Peyer's patch (tissue), 4 donors: ENCODE data around the gene SLC26A1. TPM values are rescaled to one million over a fixed set of nuclear protein-coding genes. Genes with fewer than 3 reads are reported as not detected.

Experiments
- DNase-seq, 3 donors: peaks; one replicate each; pipeline ENCODE4 v3.0.0-alpha.2; 2017 to 2019
- H3K27ac ChIP-seq, 4 donors: fragments of 200-600 bp; sonication (generic); one replicate each; pipeline ENCODE4 v1.5.1; 2016 to 2019
- H3K27me3 ChIP-seq, 2 donors: fragments of 200-600 bp; sonication (generic); one replicate each; pipeline ENCODE4 v1.5.1; 2019
- H3K36me3 ChIP-seq, 3 donors: fragments of 200-600 bp; sonication (generic); one replicate each; pipeline ENCODE4 v1.5.1; 2016 to 2019
- H3K4me1 ChIP-seq, 4 donors: fragments of 200-600 bp; sonication (generic); one replicate each; pipeline ENCODE4 v1.5.1; 2016 to 2019
- H3K4me3 ChIP-seq, 4 donors: fragments of 200-600 bp; sonication (generic); 1 replicate in 3 of 4; 2 replicates in 1 of 4; pipeline ENCODE4 v1.5.1; 2016 to 2019; ENCODE audit warnings: mild to moderate bottlenecking in 1 of 4
- H3K9me3 ChIP-seq, 4 donors: fragments of 200-600 bp; sonication (generic); one replicate each; pipeline ENCODE4 v1.5.1; 2016 to 2019; ENCODE audit warnings: mild to moderate bottlenecking in 1 of 4
- POLR2A ChIP-seq, 2 donors: fragments of 450-650 bp; IDR thresholded peaks; one replicate each; pipeline ENCODE4 v1.5.1; 2017; ENCODE audit warnings: antibody characterized with exemption in 2 of 2, mild to moderate bottlenecking in 2 of 2, moderate library complexity in 2 of 2
- total RNA-seq, 4 donors: library from RNA; depleted of rRNA; stranded (reverse); fragments of >200 nt; gene quantifications; one replicate each; pipeline ENCODE4 v1.1.0, GENCODE V29; 2016
- TF ChIP-seq, protein P1 (sequence below), 6 experiments: fragments of 450-650 bp in 4 of 6; fragments of 200-600 bp in 2 of 6; sonication (generic) in 1 of 6; IDR thresholded peaks; one replicate each; pipeline ENCODE4 v1.5.1; 2017 to 2019; ENCODE audit warnings: antibody characterized with exemption in 6 of 6, mild to moderate bottlenecking in 3 of 6, moderate library complexity in 1 of 6

SLC26A1 gene
- total RNA-seq, 4 donors from 2014 or later = 0.83 to 35.7 (median 24.3) TPM

- H3K4me3 ChIP-seq = no peak overlapping the region
- H3K27ac ChIP-seq = no peak overlapping the region
- peaks cover 0 to 4% (median 0%) of the 10 kb centered on the region in 4 donors for H3K9me3 ChIP-seq
- no peak for DNase-seq
- H3K36me3 ChIP-seq = no peaks in the 10 kb centered on the region
- H3K27me3 ChIP-seq = no peaks in the 10 kb centered on the region
- TF ChIP-seq, protein P1, sequence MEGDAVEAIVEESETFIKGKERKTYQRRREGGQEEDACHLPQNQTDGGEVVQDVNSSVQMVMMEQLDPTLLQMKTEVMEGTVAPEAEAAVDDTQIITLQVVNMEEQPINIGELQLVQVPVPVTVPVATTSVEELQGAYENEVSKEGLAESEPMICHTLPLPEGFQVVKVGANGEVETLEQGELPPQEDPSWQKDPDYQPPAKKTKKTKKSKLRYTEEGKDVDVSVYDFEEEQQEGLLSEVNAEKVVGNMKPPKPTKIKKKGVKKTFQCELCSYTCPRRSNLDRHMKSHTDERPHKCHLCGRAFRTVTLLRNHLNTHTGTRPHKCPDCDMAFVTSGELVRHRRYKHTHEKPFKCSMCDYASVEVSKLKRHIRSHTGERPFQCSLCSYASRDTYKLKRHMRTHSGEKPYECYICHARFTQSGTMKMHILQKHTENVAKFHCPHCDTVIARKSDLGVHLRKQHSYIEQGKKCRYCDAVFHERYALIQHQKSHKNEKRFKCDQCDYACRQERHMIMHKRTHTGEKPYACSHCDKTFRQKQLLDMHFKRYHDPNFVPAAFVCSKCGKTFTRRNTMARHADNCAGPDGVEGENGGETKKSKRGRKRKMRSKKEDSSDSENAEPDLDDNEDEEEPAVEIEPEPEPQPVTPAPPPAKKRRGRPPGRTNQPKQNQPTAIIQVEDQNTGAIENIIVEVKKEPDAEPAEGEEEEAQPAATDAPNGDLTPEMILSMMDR (IDR thresholded peaks at IDR 0.05) = peak in 2 of 6 experiments; percentile 14 to 18
- no peak for TF ChIP-seq POLR2A (IDR thresholded peaks at IDR 0.05)
- H3K4me1 ChIP-seq = peaks cover 0 to 8% (median 0%) of the 10 kb centered on the region in 4 donors
Observed at GRCh38 chr4:1035510-1035909, 42.3 kb upstream of the SLC26A1 start.

DNA sequence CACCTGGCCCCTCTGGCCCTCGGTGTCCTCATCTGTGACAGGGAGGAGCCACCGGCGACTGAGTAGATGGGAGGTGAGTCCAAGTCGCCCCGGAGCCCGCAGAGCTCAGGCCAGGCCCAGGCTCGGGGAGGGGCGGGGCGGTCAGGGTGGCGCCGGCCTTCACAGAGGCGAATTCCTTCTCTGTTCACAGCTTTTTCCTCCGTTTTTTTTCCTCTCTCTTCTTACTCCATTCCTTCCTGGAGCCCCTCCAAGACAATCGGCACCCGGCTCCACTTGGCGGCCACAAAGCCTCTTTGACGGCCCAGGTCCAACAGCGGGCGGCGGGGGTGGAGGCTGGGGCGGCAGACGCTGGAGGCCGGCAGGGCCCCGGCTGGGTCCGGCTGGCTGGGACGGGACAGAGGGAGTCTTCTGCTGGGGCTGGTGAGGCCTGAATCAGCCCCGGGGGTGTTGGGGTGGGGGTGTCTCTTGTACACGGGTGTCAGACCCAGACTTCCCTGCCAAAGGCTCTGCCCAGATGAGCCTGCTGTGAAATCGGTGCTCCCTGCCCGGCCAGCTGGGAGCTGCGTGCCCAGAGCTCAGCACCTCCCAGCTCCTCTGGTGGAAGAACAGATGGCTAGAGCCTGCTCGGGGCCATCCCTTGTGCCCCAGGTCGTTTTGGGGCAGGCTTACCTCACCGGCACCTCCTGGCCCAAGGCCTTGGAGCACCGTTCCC, 40.8 kb upstream of the SLC26A1 start:
- no peak for TF ChIP-seq POLR2A (IDR thresholded peaks at IDR 0.05)
- TF ChIP-seq, protein P1 (IDR thresholded peaks at IDR 0.05) = no peak
- H3K4me1 ChIP-seq = no peaks in the 10 kb centered on the region
- H3K27ac ChIP-seq = no peak overlapping the region

DNA sequence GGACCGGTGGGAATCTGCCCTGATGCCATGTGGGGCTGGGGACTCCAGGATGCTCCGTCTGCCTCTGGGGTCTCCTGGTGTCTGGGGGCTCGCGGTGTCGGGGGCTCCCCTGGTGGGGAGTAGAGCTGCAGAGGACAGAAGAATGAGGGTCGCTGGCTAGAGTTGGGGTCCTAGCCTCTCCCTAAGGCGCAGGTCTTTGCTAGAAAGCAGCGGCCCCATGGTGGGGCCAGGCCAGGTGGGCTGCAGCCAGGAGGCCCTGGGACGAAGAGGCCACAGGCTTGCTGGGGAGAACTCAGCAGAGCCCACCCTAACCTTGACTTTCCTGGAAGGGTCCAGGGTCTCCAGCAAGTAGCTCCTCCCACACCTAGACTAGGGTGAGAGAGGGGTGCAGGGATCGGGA, 39.7 kb upstream of the SLC26A1 start:
- no peaks in the 10 kb centered on the region for H3K4me1 ChIP-seq
- DNase-seq = no peak
- H3K27ac ChIP-seq = no peak overlapping the region
- H3K4me3 ChIP-seq = no peak overlapping the region
- H3K27me3 ChIP-seq = no peaks in the 10 kb centered on the region
- TF ChIP-seq, protein P1 (IDR thresholded peaks at IDR 0.05) = no peak
- no peak for TF ChIP-seq POLR2A (IDR thresholded peaks at IDR 0.05)
- H3K9me3 ChIP-seq = peaks cover 0 to 4% (median 0%) of the 10 kb centered on the region in 4 donors
- H3K36me3 ChIP-seq = no peaks in the 10 kb centered on the region

More for the DNA sequence above, 40.8 kb upstream of the SLC26A1 start:
- Histone ChIP-seq H3K4me3 (no peak overlapping the region), H3K36me3 (no peaks in the 10 kb centered on the region), H3K27me3 (no peaks in the 10 kb centered on the region), H3K9me3 (peaks cover 0 to 4% (median 0%) of the 10 kb centered on the region in 4 donors)
- DNase-seq = no peak

GRCh38 chr4:1031956-1032795, 39.0 kb upstream of the SLC26A1 start:
- no peak for DNase-seq
- Histone ChIP-seq H3K27ac (no peak overlapping the region), H3K4me1 (no peaks in the 10 kb centered on the region), H3K9me3 (peaks cover 0 to 4% (median 0%) of the 10 kb centered on the region in 4 donors), H3K4me3 (no peak overlapping the region), H3K36me3 (no peaks in the 10 kb centered on the region), H3K27me3 (no peaks in the 10 kb centered on the region)
- TF ChIP-seq, protein P1 (IDR thresholded peaks at IDR 0.05) = peak in 1 of 6 experiments; percentile 15
- no peak for TF ChIP-seq POLR2A (IDR thresholded peaks at IDR 0.05)

DNA sequence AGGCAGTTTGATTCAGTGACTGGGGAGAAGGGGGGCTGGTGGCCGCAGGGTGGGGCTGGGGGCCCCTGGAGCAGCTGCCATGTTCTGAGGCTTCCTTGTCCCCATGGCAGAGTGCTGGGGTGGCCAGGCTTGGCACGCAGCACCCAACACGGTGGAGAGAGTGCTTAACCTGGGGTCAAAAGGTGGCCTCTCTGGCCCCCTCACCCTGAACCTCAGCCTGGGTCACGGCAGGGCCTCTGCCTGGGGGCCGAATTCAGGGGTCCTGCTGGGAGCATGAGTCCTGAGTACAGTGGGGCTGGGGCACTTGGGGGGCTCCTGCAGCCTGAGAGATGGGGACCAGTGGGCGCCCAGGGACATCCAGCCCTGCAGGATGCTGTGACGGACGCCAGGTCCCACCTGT, 38.1 kb upstream of the SLC26A1 start:
- H3K4me3 ChIP-seq = no peak overlapping the region

More for the DNA sequence above, 38.1 kb upstream of the SLC26A1 start:
- no peak overlapping the region for H3K27ac ChIP-seq
- H3K27me3 ChIP-seq = no peaks in the 10 kb centered on the region
- H3K4me1 ChIP-seq = no peaks in the 10 kb centered on the region
- H3K9me3 ChIP-seq = peaks cover 0 to 4% (median 0%) of the 10 kb centered on the region in 4 donors
- no peaks in the 10 kb centered on the region for H3K36me3 ChIP-seq
- no peak for TF ChIP-seq POLR2A (IDR thresholded peaks at IDR 0.05)
- TF ChIP-seq, protein P1 (IDR thresholded peaks at IDR 0.05) = no peak
- no peak for DNase-seq
